Astrocyte (in vitro differentiated cells and primary cell): ENCODE data around the gene PTX4. TPM values are rescaled to one million over a fixed set of nuclear protein-coding genes. Genes with fewer than 3 reads are reported as not detected.

ENCODE experiments used
- DNase-seq: peaks from one replicate; pipeline ENCODE4 v3.0.0-alpha.2; 2010; ENCODE audit warnings: low read depth
- FAIRE-seq: peaks from 2 replicates; lab custom pipeline; 2011; peaks lifted over from hg19 to GRCh38; lab: Jason Lieb, UNC
- H2AFZ ChIP-seq: 2 replicates; pipeline ENCODE4 v1.6.0; 2012; ENCODE audit warnings: low read depth, low read length, inconsistent platforms
- H3K27ac ChIP-seq: 2 replicates; pipeline ENCODE4 v1.5.1; 2011; ENCODE audit warnings: low read depth, low read length, inconsistent platforms
- H3K27me3 ChIP-seq: 2 replicates; pipeline ENCODE4 v1.6.0; 2011; ENCODE audit warnings: low read length, inconsistent platforms; ENCODE audit not compliant: insufficient read depth
- H3K36me3 ChIP-seq: 2 replicates; pipeline ENCODE4 v1.5.1; 2011; ENCODE audit warnings: low read length, inconsistent platforms; ENCODE audit not compliant: insufficient read depth
- H3K4me1 ChIP-seq: 2 replicates; pipeline ENCODE4 v1.5.1; 2011; ENCODE audit warnings: low read length, inconsistent platforms; ENCODE audit not compliant: insufficient read depth
- H3K4me2 ChIP-seq: 2 replicates; pipeline ENCODE4 v1.6.0; 2012; ENCODE audit warnings: low read length, inconsistent platforms
- H3K4me3 ChIP-seq: 2 replicates; pipeline ENCODE4 v1.5.1; 2011; ENCODE audit warnings: low read depth, mild to moderate bottlenecking, low read length, inconsistent platforms; ENCODE audit not compliant: insufficient read depth
- H3K79me2 ChIP-seq: 2 replicates; pipeline ENCODE4 v1.6.0; 2012; ENCODE audit warnings: mild to moderate bottlenecking, low read length, inconsistent platforms; ENCODE audit not compliant: insufficient read depth
- H3K9ac ChIP-seq: 2 replicates; pipeline ENCODE4 v1.6.0; 2012; ENCODE audit warnings: mild to moderate bottlenecking, low read length, inconsistent platforms
- H3K9me3 ChIP-seq: 2 replicates; pipeline ENCODE4 v1.5.1; 2012; ENCODE audit warnings: low read depth, mild to moderate bottlenecking, low read length, inconsistent platforms; ENCODE audit not compliant: insufficient read depth
- H4K20me1 ChIP-seq: 2 replicates; pipeline ENCODE4 v1.6.0; 2012; ENCODE audit warnings: low read length, inconsistent platforms; ENCODE audit not compliant: insufficient read depth
- H3K27ac Mint-ChIP-seq: one replicate; pipeline ENCODE4 v1.8.0; 2021; ENCODE audit warnings: mild to moderate bottlenecking, mixed read lengths; ENCODE audit not compliant: unreplicated experiment
- H3K27me3 Mint-ChIP-seq: one replicate; pipeline ENCODE4 v1.8.0; 2021; ENCODE audit warnings: low read depth, mixed read lengths; ENCODE audit not compliant: unreplicated experiment
- H3K36me3 Mint-ChIP-seq: one replicate; pipeline ENCODE4 v1.8.0; 2021; ENCODE audit warnings: low read depth, mixed read lengths; ENCODE audit not compliant: unreplicated experiment
- H3K4me1 Mint-ChIP-seq: one replicate; pipeline ENCODE4 v1.8.0; 2021; ENCODE audit warnings: low read depth, mixed read lengths; ENCODE audit not compliant: unreplicated experiment
- H3K4me3 Mint-ChIP-seq: one replicate; pipeline ENCODE4 v1.8.0; 2021; ENCODE audit warnings: mild to moderate bottlenecking, moderate library complexity, mixed read lengths; ENCODE audit not compliant: unreplicated experiment
- H3K9me3 Mint-ChIP-seq: one replicate; pipeline ENCODE4 v1.8.0; 2021; ENCODE audit warnings: mild to moderate bottlenecking, mixed read lengths; ENCODE audit not compliant: unreplicated experiment
- EZH2 ChIP-seq: IDR thresholded peaks from 2 replicates; pipeline ENCODE4 v1.6.1; 2012; ENCODE audit warnings: mild to moderate bottlenecking, low read length, inconsistent platforms; ENCODE audit not compliant: insufficient read depth
- total RNA-seq: library from RNA; stranded (reverse); gene quantifications from 2 replicates; pipeline ENCODE4 v1.2.1, GENCODE V29; 2021
- TF ChIP-seq, protein P1 (sequence below): IDR thresholded peaks from 2 replicates; pipeline ENCODE4 v1.5.1; 2011; ENCODE audit warnings: low read depth, mild to moderate bottlenecking, inconsistent platforms, low read length, moderate library complexity; ENCODE audit not compliant: insufficient read depth

The PTX4 gene
- total RNA-seq, 1 donor from 2014 or later: not detected

DNA sequence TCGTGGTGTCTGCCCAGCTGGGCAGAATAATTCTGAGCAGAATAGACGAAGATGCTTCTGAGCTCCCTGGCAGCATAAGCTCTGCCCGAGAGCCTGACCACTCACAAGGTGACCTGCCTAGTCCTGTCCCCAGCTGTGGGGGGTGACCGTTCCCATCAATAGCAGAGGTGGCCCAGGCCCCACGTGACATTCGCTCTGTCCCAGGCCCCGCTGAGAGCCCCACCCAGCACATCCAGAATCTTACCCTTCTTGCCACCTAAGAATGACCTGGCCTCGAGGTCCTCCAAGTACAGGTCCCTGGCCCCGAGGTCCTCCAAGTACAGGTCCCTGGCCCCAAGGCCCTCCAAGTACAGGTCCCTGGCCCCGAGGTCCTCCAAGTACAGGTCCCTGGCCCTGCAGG is 44.0 kb upstream of the PTX4 start:
- no peak overlapping the region for H3K4me3 ChIP-seq
- peaks cover under 1% of the 10 kb centered on the region for H3K4me1 Mint-ChIP-seq
- FAIRE-seq: no peak

DNA sequence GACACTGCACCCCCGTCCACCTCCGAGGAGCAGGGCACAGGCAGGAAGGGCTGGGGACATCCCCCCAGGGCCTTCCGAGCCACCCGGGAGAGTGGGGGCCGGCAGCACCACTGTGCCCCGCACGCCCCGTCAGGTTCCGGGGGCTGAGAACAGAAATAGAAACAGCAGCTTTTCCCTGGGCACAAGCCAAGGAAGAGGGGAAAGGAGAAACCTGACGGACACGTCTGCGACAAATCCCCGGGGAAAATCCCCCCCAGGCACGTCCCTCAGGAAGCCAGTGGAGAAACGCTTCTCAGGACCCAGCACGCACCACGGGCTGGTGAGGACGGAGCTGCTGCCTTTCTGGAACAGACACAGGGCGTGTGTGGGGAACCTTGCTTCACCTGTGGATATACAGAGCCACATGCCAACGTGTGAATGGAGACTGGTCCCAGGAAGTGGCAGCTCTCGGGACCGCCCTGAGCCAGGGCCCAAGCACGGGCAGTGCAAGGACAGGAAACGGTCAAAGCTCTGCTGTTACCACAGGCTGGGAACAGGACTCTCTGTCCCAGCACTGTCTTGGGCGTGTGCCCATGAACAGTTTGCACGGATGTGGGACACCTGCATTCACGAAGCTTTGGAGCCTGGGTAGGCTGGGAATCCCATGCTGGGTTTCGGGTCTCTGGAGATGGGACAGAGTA is 43.5 kb upstream of the PTX4 start:
- no peaks in the 10 kb centered on the region for H3K27me3 ChIP-seq
- H4K20me1 ChIP-seq: peaks cover 7% of the 10 kb centered on the region
- TF ChIP-seq EZH2: no peak
- TF ChIP-seq, protein P1, sequence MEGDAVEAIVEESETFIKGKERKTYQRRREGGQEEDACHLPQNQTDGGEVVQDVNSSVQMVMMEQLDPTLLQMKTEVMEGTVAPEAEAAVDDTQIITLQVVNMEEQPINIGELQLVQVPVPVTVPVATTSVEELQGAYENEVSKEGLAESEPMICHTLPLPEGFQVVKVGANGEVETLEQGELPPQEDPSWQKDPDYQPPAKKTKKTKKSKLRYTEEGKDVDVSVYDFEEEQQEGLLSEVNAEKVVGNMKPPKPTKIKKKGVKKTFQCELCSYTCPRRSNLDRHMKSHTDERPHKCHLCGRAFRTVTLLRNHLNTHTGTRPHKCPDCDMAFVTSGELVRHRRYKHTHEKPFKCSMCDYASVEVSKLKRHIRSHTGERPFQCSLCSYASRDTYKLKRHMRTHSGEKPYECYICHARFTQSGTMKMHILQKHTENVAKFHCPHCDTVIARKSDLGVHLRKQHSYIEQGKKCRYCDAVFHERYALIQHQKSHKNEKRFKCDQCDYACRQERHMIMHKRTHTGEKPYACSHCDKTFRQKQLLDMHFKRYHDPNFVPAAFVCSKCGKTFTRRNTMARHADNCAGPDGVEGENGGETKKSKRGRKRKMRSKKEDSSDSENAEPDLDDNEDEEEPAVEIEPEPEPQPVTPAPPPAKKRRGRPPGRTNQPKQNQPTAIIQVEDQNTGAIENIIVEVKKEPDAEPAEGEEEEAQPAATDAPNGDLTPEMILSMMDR: no peak
- Mint-ChIP-seq H3K27ac (no peak overlapping the region), H3K4me1 (peaks cover 2% of the 10 kb centered on the region), H3K27me3 (no peaks in the 10 kb centered on the region), H3K36me3 (peaks cover 8% of the 10 kb centered on the region), H3K4me3 (no peak overlapping the region), H3K9me3 (no peaks in the 10 kb centered on the region)
- H3K27ac ChIP-seq: no peak overlapping the region
- no peak for DNase-seq
- no peaks in the 10 kb centered on the region for H3K9me3 ChIP-seq
- H3K9ac ChIP-seq: no peak overlapping the region
- peaks cover 20% of the 10 kb centered on the region for H3K79me2 ChIP-seq
- H3K36me3 ChIP-seq: no peaks in the 10 kb centered on the region
- no peak overlapping the region for H3K4me3 ChIP-seq
- peaks cover 4% of the 10 kb centered on the region for H3K4me1 ChIP-seq
- H2AFZ ChIP-seq: no peak overlapping the region
- no peak for FAIRE-seq
- H3K4me2 ChIP-seq: no peak overlapping the region

More for the DNA sequence above, 44.0 kb upstream of the PTX4 start:
- Histone ChIP-seq H3K27ac (no peak overlapping the region), H3K36me3 (no peaks in the 10 kb centered on the region), H4K20me1 (peaks cover 11% of the 10 kb centered on the region), H2AFZ (no peak overlapping the region), H3K4me2 (no peak overlapping the region), H3K27me3 (no peaks in the 10 kb centered on the region), H3K79me2 (peaks cover 20% of the 10 kb centered on the region), H3K9me3 (no peaks in the 10 kb centered on the region), H3K4me1 (peaks cover 4% of the 10 kb centered on the region), H3K9ac (no peak overlapping the region)
- Mint-ChIP-seq H3K9me3 (no peaks in the 10 kb centered on the region), H3K27ac (no peak overlapping the region), H3K36me3 (peaks cover 8% of the 10 kb centered on the region), H3K4me3 (no peak overlapping the region), H3K27me3 (no peaks in the 10 kb centered on the region)
- TF ChIP-seq EZH2: no peak
- TF ChIP-seq, protein P1: no peak
- DNase-seq: no peak

DNA sequence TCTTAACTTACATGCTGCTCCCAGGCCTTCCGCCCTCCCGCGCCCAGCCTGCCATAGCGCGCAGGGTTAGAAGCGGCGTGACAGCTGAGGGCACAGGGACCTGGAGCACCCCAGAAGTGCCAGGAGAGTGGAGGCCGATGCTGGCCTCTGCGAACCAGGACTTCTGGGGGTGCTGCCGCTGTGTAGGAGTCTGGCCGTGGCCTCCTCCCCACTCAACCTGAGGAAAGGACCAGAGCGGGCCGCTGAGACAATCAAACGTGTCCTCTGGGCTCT is 42.8 kb upstream of the PTX4 start:
- Histone ChIP-seq H4K20me1 (peaks cover 7% of the 10 kb centered on the region), H3K79me2 (peaks cover 18% of the 10 kb centered on the region), H3K4me3 (no peak overlapping the region), H3K9ac (no peak overlapping the region), H3K4me2 (no peak overlapping the region), H3K4me1 (peaks cover 4% of the 10 kb centered on the region), H3K36me3 (no peaks in the 10 kb centered on the region), H2AFZ (no peak overlapping the region), H3K27me3 (no peaks in the 10 kb centered on the region), H3K27ac (no peak overlapping the region), H3K9me3 (no peaks in the 10 kb centered on the region)
- Mint-ChIP-seq H3K9me3 (no peaks in the 10 kb centered on the region), H3K4me3 (no peak overlapping the region), H3K27ac (no peak overlapping the region), H3K27me3 (no peaks in the 10 kb centered on the region), H3K4me1 (peaks cover 2% of the 10 kb centered on the region), H3K36me3 (peaks cover 8% of the 10 kb centered on the region)
- FAIRE-seq: no peak
- no peak for DNase-seq
- TF ChIP-seq EZH2: no peak
- TF ChIP-seq, protein P1: no peak
